Measurements from ENCODE around the gene WDR31. TPM values are rescaled to one million over a fixed set of nuclear protein-coding genes. Genes with fewer than 3 reads are reported as not detected.

Gene WDR31
- total RNA-seq, 1 experiment from 2014 or later = 1.7 TPM

GRCh38 chr9:113364951-113365350 lies 24.9 kb upstream of the WDR31 start:
- intact Hi-C loops (cut with micrococcal nuclease) = no loop called here
- CTCF ChIA-PET = interaction anchor here (0.6 kb wide), 1 partner anchor 53 kb away, joined by 3 read pairs; no protein-coding TSS in a partner anchor
- Histone ChIP-seq H3K4me3 (ENCODE audit: low read length) (no peak overlapping the region), H4K20me1 (ENCODE audit: low read length) (no peaks in the 10 kb centered on the region), H3K79me2 (ENCODE audit: low read length) (no peaks in the 10 kb centered on the region), H3K9me3 (ENCODE audit: low read length) (no peaks in the 10 kb centered on the region), H3K27me3 (ENCODE audit: low read length) (no peaks in the 10 kb centered on the region), H3K36me3 (ENCODE audit: low read depth, low read length) (no peaks in the 10 kb centered on the region), H3K4me1 (ENCODE audit: insufficient read depth, low read length) (peaks cover 13% of the 10 kb centered on the region), H2AFZ (ENCODE audit: low read length) (no peak overlapping the region), H3F3A (ENCODE audit: low read length, unreplicated experiment) (no peaks in the 10 kb centered on the region), H3K9ac (ENCODE audit: low read length) (no peak overlapping the region), H3K9me2 (replicated peaks; ENCODE audit: low read length) (no peaks in the 10 kb centered on the region), H3K4me2 (ENCODE audit: low read length) (no peak overlapping the region), H3K27ac (ENCODE audit: low read length) (no peak overlapping the region)
- TF ChIP-seq EZH2 (IDR thresholded peaks at IDR 0.05; ENCODE audit: low read length, unreplicated experiment) = no peak
- ATAC-seq (no peak), DNase-seq (no peak)
- BruUV-seq (replicated peaks) = no TSS peak
- POLR2A ChIA-PET (ENCODE audit: unreplicated experiment) = no interaction called here

GRCh38 chr9:113363336-113363735 lies 23.3 kb upstream of the WDR31 start:
- no peak for TF ChIP-seq EZH2phosphoT487 (IDR thresholded peaks at IDR 0.05; ENCODE audit: borderline replicate concordance, low read length)
- TF ChIP-seq, protein P1, sequence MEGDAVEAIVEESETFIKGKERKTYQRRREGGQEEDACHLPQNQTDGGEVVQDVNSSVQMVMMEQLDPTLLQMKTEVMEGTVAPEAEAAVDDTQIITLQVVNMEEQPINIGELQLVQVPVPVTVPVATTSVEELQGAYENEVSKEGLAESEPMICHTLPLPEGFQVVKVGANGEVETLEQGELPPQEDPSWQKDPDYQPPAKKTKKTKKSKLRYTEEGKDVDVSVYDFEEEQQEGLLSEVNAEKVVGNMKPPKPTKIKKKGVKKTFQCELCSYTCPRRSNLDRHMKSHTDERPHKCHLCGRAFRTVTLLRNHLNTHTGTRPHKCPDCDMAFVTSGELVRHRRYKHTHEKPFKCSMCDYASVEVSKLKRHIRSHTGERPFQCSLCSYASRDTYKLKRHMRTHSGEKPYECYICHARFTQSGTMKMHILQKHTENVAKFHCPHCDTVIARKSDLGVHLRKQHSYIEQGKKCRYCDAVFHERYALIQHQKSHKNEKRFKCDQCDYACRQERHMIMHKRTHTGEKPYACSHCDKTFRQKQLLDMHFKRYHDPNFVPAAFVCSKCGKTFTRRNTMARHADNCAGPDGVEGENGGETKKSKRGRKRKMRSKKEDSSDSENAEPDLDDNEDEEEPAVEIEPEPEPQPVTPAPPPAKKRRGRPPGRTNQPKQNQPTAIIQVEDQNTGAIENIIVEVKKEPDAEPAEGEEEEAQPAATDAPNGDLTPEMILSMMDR (conservative IDR thresholded peaks at IDR 0.05; ENCODE audit: low read depth, low read length) = no peak
- TF ChIP-seq EZH2 (IDR thresholded peaks at IDR 0.05; ENCODE audit: low read length, unreplicated experiment) = no peak
- H3K36me3 ChIP-seq (ENCODE audit: low read depth, low read length) = no peaks in the 10 kb centered on the region
- ATAC-seq (no peak), DNase-seq (no peak)
- no peak overlapping the region for H3K4me3 ChIP-seq (ENCODE audit: low read length)
- POLR2A ChIA-PET (ENCODE audit: unreplicated experiment) = no interaction called here
- BruUV-seq (replicated peaks) = no TSS peak
- H3K9me3 ChIP-seq (ENCODE audit: low read length) = no peaks in the 10 kb centered on the region
- no peak overlapping the region for H3K4me2 ChIP-seq (ENCODE audit: low read length)
- H3K27ac ChIP-seq (ENCODE audit: low read length) = no peak overlapping the region
- no peaks in the 10 kb centered on the region for H3K27me3 ChIP-seq (ENCODE audit: low read length)
- CTCF ChIA-PET = no interaction called here
- no peaks in the 10 kb centered on the region for H4K20me1 ChIP-seq (ENCODE audit: low read length)
- H3K4me1 ChIP-seq (ENCODE audit: insufficient read depth, low read length) = peaks cover 13% of the 10 kb centered on the region
- no peaks in the 10 kb centered on the region for H3K79me2 ChIP-seq (ENCODE audit: low read length)
- H3F3A ChIP-seq (ENCODE audit: low read length, unreplicated experiment) = no peaks in the 10 kb centered on the region
- H3K9ac ChIP-seq (ENCODE audit: low read length) = no peak overlapping the region
- no peak overlapping the region for H2AFZ ChIP-seq (ENCODE audit: low read length)
- intact Hi-C loops (cut with micrococcal nuclease) = no loop called here
- no peaks in the 10 kb centered on the region for H3K9me2 ChIP-seq (replicated peaks; ENCODE audit: low read length)

DNA sequence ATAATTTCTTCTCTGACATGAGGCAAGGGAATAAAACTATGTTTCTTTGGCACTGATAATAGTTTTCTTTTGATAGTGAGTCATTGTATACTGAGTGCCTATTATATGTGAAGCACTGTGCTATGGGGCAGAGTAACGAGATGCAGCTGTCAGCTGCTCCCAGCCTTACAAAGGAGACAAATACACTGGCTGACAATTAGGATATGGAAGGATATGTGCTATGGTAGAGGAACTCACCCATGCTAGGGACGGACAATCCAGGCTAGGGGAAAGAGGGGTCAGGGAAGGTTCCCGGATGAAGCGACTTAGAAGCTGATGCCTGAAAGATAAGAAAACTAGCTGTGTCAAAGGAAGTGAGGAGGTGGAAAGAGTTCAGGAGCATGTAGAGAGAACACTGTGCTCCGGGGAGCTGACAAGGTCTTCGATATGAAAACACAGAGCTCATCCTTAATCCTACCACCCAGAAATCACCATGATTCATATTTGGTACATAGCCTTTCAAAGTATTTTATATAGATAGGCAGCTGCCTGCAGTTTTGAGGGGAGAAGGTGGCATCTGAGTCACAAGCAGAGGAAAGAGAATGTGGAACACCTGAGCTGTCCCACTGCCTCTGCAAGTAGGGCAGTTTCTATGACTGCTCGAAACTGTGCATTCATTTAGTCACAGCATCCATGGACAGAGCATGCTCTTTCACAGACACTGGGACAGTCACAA lies 21.4 kb upstream of the WDR31 start:
- BruUV-seq (replicated peaks) = no TSS peak
- POLR2A ChIA-PET (ENCODE audit: unreplicated experiment) = no interaction called here
- H3K9me3 ChIP-seq (ENCODE audit: low read length) = no peaks in the 10 kb centered on the region
- no peaks in the 10 kb centered on the region for H3K36me3 ChIP-seq (ENCODE audit: low read depth, low read length)
- no peaks in the 10 kb centered on the region for H4K20me1 ChIP-seq (ENCODE audit: low read length)
- H3K9ac ChIP-seq (ENCODE audit: low read length) = no peak overlapping the region
- H3K4me3 ChIP-seq (ENCODE audit: low read length) = no peak overlapping the region
- intact Hi-C loops (cut with micrococcal nuclease) = no loop called here
- H3F3A ChIP-seq (ENCODE audit: low read length, unreplicated experiment) = no peaks in the 10 kb centered on the region
- TF ChIP-seq EZH2phosphoT487 (IDR thresholded peaks at IDR 0.05; ENCODE audit: borderline replicate concordance, low read length) (no peak), EZH2 (IDR thresholded peaks at IDR 0.05; ENCODE audit: low read length, unreplicated experiment) (no peak)
- TF ChIP-seq, protein P1 (conservative IDR thresholded peaks at IDR 0.05; ENCODE audit: low read depth, low read length) = no peak
- no peaks in the 10 kb centered on the region for H3K79me2 ChIP-seq (ENCODE audit: low read length)
- H3K4me1 ChIP-seq (ENCODE audit: insufficient read depth, low read length) = peaks cover 13% of the 10 kb centered on the region
- CTCF ChIA-PET = no interaction called here
- no peak overlapping the region for H3K27ac ChIP-seq (ENCODE audit: low read length)
- 0 out of 2 replicates have a peak overlapping the region, but pooled peaks have one; percentile 51 for H3K4me2 ChIP-seq (ENCODE audit: low read length)
- H3K27me3 ChIP-seq (ENCODE audit: low read length) = no peaks in the 10 kb centered on the region
- peak; percentile 37 for DNase-seq
- H2AFZ ChIP-seq (ENCODE audit: low read length) = no peak overlapping the region
- peak; percentile 95 for ATAC-seq
- H3K9me2 ChIP-seq (replicated peaks; ENCODE audit: low read length) = no peaks in the 10 kb centered on the region
